Stimulated activated CD4-positive, alpha-beta T cell treated with anti-CD3 and anti-CD28 coated beads, Interleukin-1b, Interleukin-23, amount 100 ng/mL, for 4 hours (primary cell): Measurements from ENCODE around the gene HOXD1.

Source experiments
- DNase-seq, 2 donors: peaks; one replicate each; pipeline ENCODE4 v3.0.0-alpha.2; 2020; ENCODE audit warnings: low read depth in 2 of 2

HOXD1 gene

GRCh38 chr2:176152350-176153181 is 35.9 kb upstream of the HOXD1 start:
- DNase-seq, result no peak

- DNase-seq, result no peak
Measured at GRCh38 chr2:176154576-176155252, 33.8 kb upstream of the HOXD1 start.

GRCh38 chr2:176155356-176156044 is 33.0 kb upstream of the HOXD1 start:
- DNase-seq, result no peak

GRCh38 chr2:176156301-176156806 is 32.1 kb upstream of the HOXD1 start:
- no peak for DNase-seq

- no peak for DNase-seq
Measured at GRCh38 chr2:176156807-176157498, 31.5 kb upstream of the HOXD1 start, which contains the start of gene HOXD3. HOXD3 (plus strand) TSS chr2:176157307; CDS start chr2:176169115, 11,808 bp downstream.

GRCh38 chr2:176157499-176158185 is 30.8 kb upstream of the HOXD1 start:
- no peak for DNase-seq

- DNase-seq, result no peak
Measured at GRCh38 chr2:176158186-176158591, 30.3 kb upstream of the HOXD1 start.

GRCh38 chr2:176158855-176159662 is 29.4 kb upstream of the HOXD1 start:
- DNase-seq, result no peak

- no peak for DNase-seq
Measured at GRCh38 chr2:176159663-176160250, 28.7 kb upstream of the HOXD1 start.

GRCh38 chr2:176160251-176160985 is 28.1 kb upstream of the HOXD1 start:
- DNase-seq, result no peak

GRCh38 chr2:176160986-176161824 is 27.3 kb upstream of the HOXD1 start:
- DNase-seq, result no peak

GRCh38 chr2:176161825-176162626 is 26.4 kb upstream of the HOXD1 start:
- DNase-seq, result no peak

- DNase-seq, result no peak
Measured at GRCh38 chr2:176162911-176163671, 25.4 kb upstream of the HOXD1 start.

- DNase-seq, result no peak
Measured at GRCh38 chr2:176163672-176164056, 24.8 kb upstream of the HOXD1 start.

GRCh38 chr2:176164201-176164600 is 24.3 kb upstream of the HOXD1 start:
- DNase-seq, result no peak

- no peak for DNase-seq
Measured at GRCh38 chr2:176164611-176165369, 23.7 kb upstream of the HOXD1 start.
